Endometrium (tissue), 2 donors: ENCODE measurements around the gene AIFM2.
"Not testable (repeated sequence)": the region's sequence is repeated elsewhere in the genome, so short reads cannot be mapped to it uniquely, and the experiment has no call there.

Experiments
- FAIRE-seq: peaks from 2 replicates; lab custom pipeline; 2012; peaks lifted over from hg19 to GRCh38; lab: Jason Lieb, UNC
- donor health status: control.
- donor health status: control.

AIFM2 gene

GRCh38 chr10:70090951-70091350, 41.7 kb downstream of the AIFM2 start:
- no peak for FAIRE-seq

DNA sequence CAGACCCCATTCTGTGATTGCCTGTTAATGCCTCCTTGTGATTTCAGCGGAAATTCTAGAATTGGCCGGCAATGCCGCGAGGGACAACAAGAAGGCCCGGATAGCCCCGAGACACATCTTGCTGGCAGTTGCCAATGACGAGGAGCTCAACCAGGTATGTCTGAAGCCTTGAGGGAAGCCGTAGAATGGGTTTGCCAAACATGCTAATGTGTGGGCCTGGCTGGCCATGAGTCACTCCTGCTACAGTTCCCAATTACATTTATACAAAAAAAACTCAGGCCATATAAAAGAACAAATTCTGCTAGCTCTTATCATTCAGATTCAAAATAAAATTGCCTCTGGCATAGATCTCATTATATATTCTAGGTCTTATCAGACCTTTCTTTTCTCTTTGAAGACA, 42.6 kb downstream of the AIFM2 start:
- no peak for FAIRE-seq

DNA sequence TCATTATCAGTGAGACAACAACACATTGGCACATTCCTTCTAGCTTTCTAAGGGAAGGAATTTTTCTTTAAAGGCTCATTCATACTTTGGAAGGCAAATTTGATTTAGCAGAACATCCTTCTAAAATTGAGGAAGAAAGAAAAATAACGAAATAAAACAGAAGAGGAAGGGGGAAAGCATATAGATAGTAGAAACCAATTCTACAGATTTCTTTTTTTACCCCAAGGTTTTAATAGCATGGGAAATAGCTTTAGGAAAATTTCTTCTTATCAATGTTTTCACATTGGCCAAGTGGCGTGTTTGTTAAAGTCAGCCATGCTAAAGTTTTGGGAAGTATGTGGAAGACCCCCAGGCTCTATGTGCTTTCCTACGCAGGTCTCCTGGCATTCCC, 44.3 kb downstream of the AIFM2 start:
- no peak for FAIRE-seq

DNA sequence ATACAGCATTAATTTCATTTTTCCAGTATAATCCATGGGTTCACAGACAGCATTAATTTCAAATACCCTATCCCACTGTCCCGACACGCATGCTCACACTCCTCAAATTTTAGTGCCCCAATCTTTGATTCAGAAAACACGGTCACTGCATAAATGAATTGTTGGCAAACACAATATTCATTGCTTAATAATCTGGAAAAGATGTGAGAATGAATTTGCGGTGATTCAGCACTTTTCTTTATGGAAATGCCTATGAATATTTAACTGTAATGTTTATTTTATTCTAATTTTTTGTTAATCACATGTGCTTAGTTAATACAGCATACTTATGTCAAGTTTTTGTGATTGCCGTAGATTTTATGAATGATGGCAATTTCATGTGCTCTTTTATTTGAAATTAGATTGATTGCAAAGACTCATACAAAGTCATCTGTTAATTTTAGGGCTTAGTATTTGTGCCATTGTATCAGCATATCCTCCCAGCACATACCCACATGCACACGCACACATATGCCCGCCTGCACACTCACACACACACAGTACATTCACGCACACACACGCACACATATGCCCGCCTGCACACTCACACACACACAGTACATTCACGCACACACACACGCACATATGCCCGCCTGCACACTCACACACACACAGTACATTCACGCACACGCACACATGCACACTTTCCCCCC, 44.9 kb downstream of the AIFM2 start:
- FAIRE-seq = no peak

- FAIRE-seq = no peak
Observed at GRCh38 chr10:70085975-70086613, 46.5 kb downstream of the AIFM2 start.

GRCh38 chr10:70084189-70084588, 48.4 kb downstream of the AIFM2 start:
- no peak for FAIRE-seq

- FAIRE-seq = not testable (repeated sequence)
Observed at GRCh38 chr10:70080789-70081188, 51.8 kb downstream of the AIFM2 start.

DNA sequence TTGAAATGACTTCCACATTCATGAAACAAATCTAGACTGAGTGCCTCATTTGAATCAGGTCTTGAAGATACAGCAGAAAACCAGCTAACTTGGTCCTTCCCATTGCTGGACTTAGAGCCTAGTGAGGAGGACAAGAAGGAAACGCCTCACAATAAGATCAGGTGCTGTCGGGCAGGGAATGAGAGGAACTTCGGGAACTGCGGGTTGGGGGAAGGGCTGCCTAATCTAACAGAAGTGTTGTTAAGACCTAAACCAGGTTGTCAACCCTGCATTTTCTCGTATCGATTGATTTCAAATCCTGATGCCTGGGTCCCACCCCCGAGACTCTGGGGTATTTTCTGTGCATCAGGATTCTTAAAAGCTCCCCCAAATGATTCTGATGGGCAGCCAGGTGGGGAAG, 53.7 kb downstream of the AIFM2 start:
- FAIRE-seq = no peak

- no peak for FAIRE-seq
Observed at GRCh38 chr10:70078329-70078728, 54.3 kb downstream of the AIFM2 start.

- FAIRE-seq = no peak
Observed at GRCh38 chr10:70074971-70075370, 57.7 kb downstream of the AIFM2 start.

DNA sequence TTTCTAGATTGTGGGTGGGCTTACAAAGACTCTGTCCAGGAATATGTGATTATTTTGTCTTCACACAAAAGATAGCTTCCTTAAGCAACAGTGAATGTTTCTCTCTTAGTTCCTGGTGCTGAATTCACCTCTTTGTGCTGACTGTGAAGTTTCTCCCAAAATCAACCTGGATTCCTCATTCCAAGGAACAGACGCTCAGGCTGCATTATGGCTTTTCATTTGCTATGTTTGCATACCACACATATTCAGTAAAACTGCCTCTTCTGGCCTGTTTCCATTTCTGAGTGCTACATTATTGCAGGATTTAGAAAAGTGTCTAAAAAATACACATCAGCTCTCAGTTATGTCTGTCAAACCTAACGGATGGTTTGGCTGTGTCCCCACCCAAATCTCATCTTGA, 58.5 kb downstream of the AIFM2 start:
- FAIRE-seq = no peak

DNA sequence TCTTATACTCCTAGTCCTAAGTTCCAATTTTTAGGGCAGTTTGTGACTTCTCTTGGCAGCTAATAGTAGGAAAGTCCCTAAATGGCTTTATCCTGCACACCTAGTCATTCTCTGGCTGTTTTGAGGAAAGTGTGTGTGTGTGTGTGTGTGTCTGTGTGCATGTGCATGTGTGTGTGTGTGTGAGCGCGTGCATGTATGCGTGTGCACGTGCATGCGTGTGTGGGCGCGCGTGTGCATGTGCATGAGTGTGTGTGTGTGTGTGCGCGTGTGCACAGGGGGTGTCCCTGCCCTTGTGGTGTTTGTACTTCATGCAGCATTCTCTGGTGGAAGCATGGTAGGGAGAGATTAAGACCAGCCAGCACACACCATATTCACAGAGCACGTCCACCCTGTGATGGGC, 61.8 kb downstream of the AIFM2 start:
- FAIRE-seq = no peak

- FAIRE-seq = no peak
Observed at GRCh38 chr10:70069346-70069745, 63.3 kb downstream of the AIFM2 start.

DNA sequence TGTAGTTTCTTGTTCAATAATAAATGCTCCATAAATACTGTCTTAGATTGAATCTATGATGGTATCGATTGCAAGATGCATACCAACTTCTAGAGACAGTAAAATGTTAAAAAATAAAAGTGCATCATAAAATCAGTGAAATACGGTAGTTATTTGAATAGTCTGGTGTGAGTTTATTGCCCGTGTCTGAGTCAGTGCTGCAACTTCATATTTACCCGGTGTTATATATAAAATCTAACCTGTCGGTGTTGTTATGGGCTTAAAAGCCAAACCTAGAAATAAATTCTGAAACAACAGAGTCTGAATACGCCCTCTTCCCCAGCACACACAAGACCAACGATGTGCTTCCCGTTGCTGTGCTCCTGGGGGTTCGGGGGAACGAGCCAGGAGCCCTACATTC, 63.7 kb downstream of the AIFM2 start:
- FAIRE-seq = no peak

GRCh38 chr10:70067586-70067985, 65.0 kb downstream of the AIFM2 start:
- no peak for FAIRE-seq

- FAIRE-seq = no peak
Observed at GRCh38 chr10:70066190-70066589, 66.4 kb downstream of the AIFM2 start.

DNA sequence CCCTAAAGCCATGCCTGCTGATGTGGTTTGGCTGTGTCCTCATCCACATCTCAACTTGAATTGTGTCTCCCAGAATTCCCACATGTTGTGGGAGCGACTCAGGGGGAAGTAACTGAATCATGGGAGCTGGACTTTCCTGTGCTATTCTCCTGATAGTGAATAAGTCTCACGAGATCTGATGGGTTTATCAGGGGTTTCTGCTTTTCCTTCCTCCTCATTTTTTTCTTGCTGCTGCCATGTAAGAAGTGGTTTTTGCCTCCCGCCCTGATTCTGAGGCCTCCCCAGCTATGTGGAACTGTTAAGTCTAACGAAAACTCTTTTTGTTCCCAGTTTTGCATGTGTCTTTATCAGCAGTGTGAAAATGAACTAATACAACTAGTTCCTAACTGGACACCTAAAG, 68.1 kb downstream of the AIFM2 start:
- no peak for FAIRE-seq

GRCh38 chr10:70063418-70064098, 69.1 kb downstream of the AIFM2 start:
- no peak for FAIRE-seq
